Amniotic stem cell (primary cell): ENCODE data around the gene SGMS1.

Experiments
- DNase-seq: peaks from one replicate; lab custom pipeline; 2025; lab: John Stamatoyannopoulos, UW

SGMS1 gene

DNA sequence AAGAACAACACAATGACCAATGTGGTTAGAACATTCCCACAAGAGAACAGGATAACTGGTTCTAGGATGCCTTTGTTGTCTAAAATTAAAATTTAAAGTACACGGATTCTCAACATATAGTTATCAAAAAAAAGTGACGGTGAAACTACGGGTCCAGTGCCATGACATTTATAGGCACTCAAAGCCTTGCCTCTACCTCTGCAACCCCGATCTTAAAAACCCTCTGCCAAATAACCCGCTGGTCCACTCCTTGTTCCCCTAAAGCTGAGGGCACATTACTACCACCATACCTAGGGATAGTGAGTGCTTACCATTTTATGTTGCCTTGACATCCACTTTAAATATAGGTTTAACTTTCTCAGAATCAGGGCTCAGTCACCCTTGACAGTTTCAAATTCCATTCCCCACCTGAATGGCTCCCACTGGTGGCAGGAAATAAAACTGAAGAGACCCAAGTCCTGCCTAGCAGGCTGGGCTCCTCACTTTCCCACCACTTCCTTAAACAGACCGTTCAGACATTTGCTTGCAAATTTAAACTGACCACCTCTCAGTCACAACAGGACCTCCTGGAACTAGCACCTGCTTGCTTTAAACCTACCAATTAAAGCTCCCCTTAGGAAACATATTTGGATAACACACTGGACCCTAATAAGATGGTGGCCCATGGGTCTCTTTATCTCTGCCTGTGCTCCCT lies 202.6 kb downstream of the SGMS1 start:
- no peak for DNase-seq

DNA sequence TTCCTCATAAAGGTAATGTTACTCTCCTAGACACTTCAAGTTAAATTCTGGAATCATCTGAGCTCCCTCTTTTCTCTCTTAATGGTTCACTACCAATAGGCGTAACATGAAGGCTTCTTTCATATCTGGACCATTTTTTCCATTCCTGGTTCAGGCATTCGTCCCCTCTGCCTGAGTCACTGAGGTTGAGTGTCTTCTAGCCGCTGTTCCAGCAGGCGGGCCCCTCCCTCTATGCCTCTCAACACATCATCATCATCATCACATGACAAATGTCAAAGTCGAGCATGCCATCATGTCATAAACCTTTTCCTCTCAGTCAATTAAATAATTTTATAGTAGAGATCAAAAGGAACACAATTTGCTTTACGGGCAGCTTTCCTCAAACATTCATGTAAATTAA lies 203.6 kb downstream of the SGMS1 start:
- DNase-seq = no peak

DNA sequence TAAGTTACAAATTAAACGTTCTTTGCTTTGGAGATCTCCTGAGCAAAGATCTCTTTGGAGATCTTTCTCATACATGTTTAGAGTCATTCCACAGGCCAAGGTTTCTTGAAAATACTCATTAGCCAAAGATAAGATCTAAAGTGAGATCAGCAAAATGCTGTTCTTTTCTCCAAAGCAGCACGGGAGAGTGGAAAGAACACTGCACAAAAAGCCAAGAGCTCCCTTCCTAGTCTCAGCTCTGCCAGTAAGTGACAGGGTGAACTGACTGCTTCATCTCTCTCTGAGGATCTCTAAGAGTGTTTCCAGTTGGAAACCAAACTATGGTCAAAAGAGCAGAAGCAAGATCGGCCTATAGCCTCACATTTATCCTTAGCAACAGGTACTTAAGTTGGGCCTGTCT lies 204.0 kb downstream of the SGMS1 start:
- DNase-seq = no peak

DNA sequence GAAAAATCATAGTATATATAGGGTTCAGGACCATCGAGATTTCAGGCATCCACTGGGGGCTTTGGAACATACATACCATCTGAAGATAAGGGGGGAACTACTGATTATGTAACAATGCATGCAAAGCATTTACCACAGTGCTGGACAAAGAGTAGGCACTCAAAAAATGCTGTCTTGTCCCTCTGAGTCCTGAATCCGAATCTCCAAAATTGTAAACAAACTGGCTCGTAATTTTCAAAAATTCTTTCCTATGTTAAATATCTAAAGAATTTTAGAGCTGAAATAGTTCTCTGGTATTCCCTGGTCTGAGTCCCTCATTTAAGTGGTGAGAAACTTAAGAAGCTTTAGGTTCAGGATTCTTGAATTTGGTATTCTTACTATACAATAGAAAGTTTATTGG lies 204.7 kb downstream of the SGMS1 start:
- DNase-seq = no peak

DNA sequence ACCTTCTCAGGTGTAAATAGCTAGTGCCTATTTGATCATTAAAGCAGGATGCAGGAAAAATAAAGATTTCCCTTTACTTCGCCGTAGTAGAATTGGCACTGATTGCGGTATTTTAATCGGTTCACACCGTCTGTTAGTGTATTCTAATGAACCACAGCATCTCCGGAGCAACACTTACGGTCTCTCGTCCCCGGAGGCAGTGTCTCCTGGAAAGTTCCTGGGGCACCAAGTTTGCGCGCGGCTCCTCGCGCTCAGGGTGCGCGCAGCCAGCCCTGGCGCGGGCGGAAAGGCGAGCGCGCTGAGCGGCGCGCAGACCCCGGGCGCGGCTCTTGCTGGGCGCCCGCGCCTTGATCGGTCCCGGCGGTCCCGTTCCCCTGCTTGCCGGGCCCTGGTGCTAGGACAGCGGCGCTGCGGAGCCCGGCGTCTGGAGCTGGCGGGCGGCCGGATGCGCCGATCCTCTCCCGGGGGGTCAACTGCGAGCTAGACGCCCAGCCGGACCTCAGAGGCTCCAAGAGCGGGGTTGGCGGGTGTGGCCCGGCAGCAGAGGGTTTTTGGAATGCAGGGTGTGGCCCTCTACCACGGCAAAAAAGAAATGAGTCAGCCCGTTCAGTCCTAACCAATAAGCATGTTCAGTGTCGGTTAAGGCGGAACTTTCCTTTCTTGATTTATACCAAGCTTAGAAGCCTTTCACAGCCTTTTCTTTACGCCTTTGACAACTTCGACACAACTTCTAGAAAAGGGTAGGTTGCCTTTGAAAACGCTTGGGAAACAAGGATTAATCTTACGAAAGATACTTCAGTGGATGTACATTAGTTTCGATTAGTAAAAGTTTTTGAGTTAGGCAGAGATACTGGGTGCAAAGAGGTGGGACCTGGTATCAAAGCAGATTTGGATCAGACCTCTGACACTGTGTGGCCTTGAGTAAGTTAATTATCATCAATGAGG lies 205.6 kb downstream of the SGMS1 start:
- DNase-seq = peak; percentile 43

DNA sequence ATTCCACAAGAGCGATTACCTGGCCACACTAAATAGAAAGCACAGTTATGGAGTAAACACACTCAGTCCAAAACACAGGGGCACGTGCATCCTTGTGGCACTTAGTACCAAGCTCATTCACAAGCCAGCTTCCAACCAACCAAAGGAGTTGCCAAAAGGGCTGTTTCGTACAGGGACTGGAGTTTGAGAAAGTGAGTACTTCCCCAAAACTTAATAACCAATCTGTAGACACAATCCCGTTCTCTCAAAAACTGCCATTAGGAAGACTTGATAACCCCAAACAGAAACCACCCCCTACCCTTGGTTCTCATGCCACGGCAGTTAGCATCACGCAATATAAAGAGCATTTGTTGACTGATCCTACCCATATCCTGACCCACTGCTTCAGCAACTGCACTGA lies 206.3 kb downstream of the SGMS1 start:
- no peak for DNase-seq

DNA sequence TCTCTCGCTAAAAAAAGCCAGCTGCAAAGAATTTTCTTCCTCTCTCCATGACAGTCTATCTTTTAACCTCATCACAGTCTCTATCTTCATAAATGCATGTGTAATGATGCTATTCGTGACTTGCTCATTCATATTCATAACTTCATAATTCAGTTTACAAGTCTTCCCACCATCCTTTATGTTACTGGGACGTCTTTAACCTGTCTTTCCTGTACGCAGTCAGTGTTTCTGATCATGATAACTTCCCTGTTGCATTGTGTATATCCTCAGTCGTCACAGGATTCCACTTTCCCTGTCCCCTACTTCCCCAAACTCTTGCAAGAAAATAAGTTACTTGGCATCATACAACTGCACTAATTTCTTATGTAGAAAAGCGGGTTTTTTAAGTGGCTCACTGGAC lies 206.9 kb downstream of the SGMS1 start:
- DNase-seq = no peak

- no peak for DNase-seq
Measured at GRCh38 chr10:50416181-50416824, 207.5 kb downstream of the SGMS1 start.

- no peak for DNase-seq
Measured at GRCh38 chr10:50415292-50415691, 208.5 kb downstream of the SGMS1 start.

DNA sequence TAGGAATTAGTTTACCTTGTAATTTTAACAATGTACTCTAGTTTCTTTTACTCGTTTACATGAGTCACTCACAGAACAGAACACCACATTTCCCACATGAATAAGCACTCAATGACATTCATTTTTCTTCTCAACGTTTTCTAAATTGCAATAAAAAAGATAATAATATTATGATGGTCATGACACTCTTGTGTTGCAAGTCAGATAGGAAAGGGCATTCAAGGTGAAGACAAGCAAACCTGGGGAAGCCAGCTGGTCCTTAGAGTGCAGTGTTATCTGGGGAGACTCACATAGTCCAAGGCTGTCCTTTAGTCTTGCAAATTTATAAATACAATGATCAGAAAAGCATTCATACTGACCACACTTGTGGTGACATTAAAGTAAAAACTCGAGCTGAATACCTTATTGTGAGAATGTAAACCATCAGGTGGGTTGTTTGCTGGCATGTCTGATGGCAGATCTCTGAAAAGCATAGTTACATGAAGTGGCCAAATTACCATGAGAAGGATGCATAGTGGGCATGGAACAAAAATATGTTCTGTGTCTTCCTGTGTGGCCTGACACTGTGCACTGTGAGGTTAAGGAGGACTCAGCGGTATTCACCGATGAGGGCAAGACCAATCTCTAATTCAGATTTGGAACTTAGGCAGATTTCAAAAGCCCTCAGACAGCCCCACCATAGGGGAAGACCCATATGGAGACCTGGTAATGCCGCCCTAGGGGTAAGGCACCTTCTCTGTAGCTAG lies 213.5 kb downstream of the SGMS1 start:
- DNase-seq = no peak

- no peak for DNase-seq
Measured at GRCh38 chr10:50407076-50407801, 216.5 kb downstream of the SGMS1 start.

DNA sequence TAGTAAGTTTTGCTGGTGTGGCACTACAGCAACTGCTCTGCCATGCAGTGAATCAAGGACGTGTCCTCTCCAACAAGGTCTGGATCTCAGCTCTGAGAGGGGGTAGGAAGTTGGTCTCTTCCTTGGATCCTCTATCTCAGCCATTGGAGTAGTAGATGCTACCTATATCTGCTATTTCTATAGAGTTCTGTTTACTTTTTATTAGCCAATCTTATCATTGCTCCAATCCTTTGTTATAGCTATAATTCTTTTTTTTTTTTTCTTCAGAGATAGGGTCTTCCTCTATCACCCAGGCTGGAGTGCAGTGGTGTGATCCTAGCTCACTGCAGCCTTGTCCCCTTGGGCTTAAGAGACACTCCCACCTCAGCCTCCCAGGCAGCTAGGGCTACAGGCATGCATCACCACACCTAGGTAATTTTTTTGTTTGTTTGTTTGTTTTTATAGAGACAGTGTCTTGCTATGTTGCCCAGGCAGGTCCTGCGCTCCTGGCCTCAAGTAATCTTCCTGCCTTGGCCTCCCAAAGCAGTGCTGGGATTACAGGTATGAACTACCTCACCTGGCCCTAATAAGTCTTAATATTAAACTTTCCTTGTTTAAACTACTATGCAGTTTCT lies 217.2 kb downstream of the SGMS1 start:
- no peak for DNase-seq

DNA sequence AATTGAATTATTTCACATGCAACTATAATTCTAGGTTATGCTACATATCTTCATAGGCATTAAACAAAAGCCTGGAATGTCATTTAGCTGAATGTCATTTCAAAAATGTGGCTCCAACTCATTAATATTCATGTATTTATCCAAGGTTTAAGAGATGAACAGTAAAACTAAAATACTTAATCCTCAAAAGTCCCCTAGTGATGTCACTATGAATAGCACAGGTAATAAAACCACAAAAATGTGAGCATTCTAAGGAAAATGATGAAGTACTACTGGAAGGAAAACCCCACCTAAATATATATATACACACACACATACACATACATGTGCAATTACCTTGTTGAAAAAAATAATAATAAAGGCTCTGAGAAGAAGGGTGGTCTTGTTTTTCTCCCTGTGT lies 218.0 kb downstream of the SGMS1 start:
- no peak for DNase-seq

GRCh38 chr10:50404021-50404773 lies 219.6 kb downstream of the SGMS1 start:
- no peak for DNase-seq

GRCh38 chr10:50403074-50403473 lies 220.7 kb downstream of the SGMS1 start:
- no peak for DNase-seq

- DNase-seq = no peak
Measured at GRCh38 chr10:50402466-50402865, 221.3 kb downstream of the SGMS1 start.

- no peak for DNase-seq
Measured at GRCh38 chr10:50400694-50401093, 223.1 kb downstream of the SGMS1 start.

GRCh38 chr10:50398823-50399222 lies 224.9 kb downstream of the SGMS1 start:
- no peak for DNase-seq

- no peak for DNase-seq
Measured at GRCh38 chr10:50398381-50398780, 225.4 kb downstream of the SGMS1 start.
